Endothelial cell of umbilical vein (primary cell): ENCODE data around the gene CST9L. TPM values are rescaled to one million over a fixed set of nuclear protein-coding genes. Genes with fewer than 3 reads are reported as not detected.

Source experiments
- BruUV-seq: library from RNA; stranded (reverse); fragments of 400-500 nt; replicated peaks from 2 replicates; lab custom pipeline; 2021; lab: Mats Ljungman, UMichigan
- CTCF ChIA-PET: fragments of 300-600, 350-600 bp; sonication (Branson Sonifier 250); formaldehyde crosslinking; loops from one replicate; lab custom pipeline; 2021; ENCODE audit warnings: antibody characterized with exemption, inconsistent platforms; lab: Charles Lee
- POLR2A ChIA-PET: fragments of 300-600, 350-600 bp; sonication (Branson Sonifier 250); formaldehyde crosslinking; loops from one replicate; lab custom pipeline; 2021; ENCODE audit warnings: antibody characterized with exemption, inconsistent platforms; lab: Charles Lee
- DNase-seq: peaks from one replicate; pipeline ENCODE4 v3.0.0-alpha.2; 2011; ENCODE audit warnings: low read depth, low spot score
- FAIRE-seq: peaks from 2 replicates; lab custom pipeline; 2011; peaks lifted over from hg19 to GRCh38; lab: Jason Lieb, UNC
- H2AFZ ChIP-seq: 2 replicates; pipeline ENCODE4 v1.6.0; 2012; ENCODE audit warnings: low read depth, low read length, control low read depth, inconsistent platforms
- H3K27ac ChIP-seq: 2 replicates; pipeline ENCODE4 v1.5.1; 2011; ENCODE audit warnings: low read depth, mild to moderate bottlenecking, control low read depth, low read length, moderate library complexity; ENCODE audit not compliant: insufficient read depth
- H3K27me3 ChIP-seq, 2 experiments: 2 replicates each; pipeline versions ENCODE4 v1.6.0 to v1.6.1; 2011; ENCODE audit warnings: low read length in 2 of 2, mixed read lengths in 1 of 2; ENCODE audit not compliant: control insufficient read depth in 2 of 2, insufficient read depth in 2 of 2
- H3K36me3 ChIP-seq, 2 experiments: 2 replicates in 1 of 2; 3 replicates in 1 of 2; pipeline ENCODE4 v1.5.1; 2011; ENCODE audit warnings: low read length in 2 of 2, mild to moderate bottlenecking in 1 of 2, moderate library complexity in 1 of 2; ENCODE audit not compliant: control insufficient read depth in 2 of 2, insufficient read depth in 2 of 2; ENCODE audit errors: extremely low read depth in 1 of 2
- H3K4me1 ChIP-seq: 3 replicates; pipeline ENCODE4 v1.5.1; 2011; ENCODE audit warnings: mild to moderate bottlenecking, low read length; ENCODE audit not compliant: control insufficient read depth, insufficient read depth; ENCODE audit errors: extremely low read depth
- H3K4me2 ChIP-seq: 2 replicates; pipeline ENCODE4 v1.6.1; 2011; ENCODE audit warnings: low read length, control low read depth, mixed read lengths; ENCODE audit not compliant: insufficient read depth
- H3K4me3 ChIP-seq, 3 experiments: fragments of 200-600 bp in 1 of 3; sonication (generic), shearing (Covaris generic) in 1 of 3; replicated peaks in 1 of 3; 2 replicates each; pipeline ENCODE4 v1.5.1; 2011 to 2016; ENCODE audit warnings: control low read depth in 3 of 3, low read length in 3 of 3, mild to moderate bottlenecking in 2 of 3, inconsistent platforms in 1 of 3, low read depth in 1 of 3, moderate library complexity in 1 of 3; ENCODE audit not compliant: insufficient read depth in 1 of 3
- H3K79me2 ChIP-seq: 2 replicates; pipeline ENCODE4 v1.6.0; 2012; ENCODE audit warnings: low read length, inconsistent platforms; ENCODE audit not compliant: control insufficient read depth, insufficient read depth
- H3K9ac ChIP-seq: replicated peaks from 2 replicates; pipeline ENCODE3; 2011; ENCODE audit warnings: low read length, control low read depth; ENCODE audit not compliant: insufficient read depth; ENCODE audit errors: extremely low read depth
- H3K9me1 ChIP-seq: replicated peaks from 3 replicates; pipeline ENCODE4 v1.6.0; 2011; ENCODE audit warnings: mild to moderate bottlenecking, low read length; ENCODE audit not compliant: control insufficient read depth, insufficient read depth; ENCODE audit errors: extremely low read depth
- H3K9me3 ChIP-seq: replicated peaks from 2 replicates; pipeline ENCODE4 v1.5.1; 2012; ENCODE audit warnings: low read length, inconsistent platforms; ENCODE audit not compliant: control insufficient read depth, insufficient read depth
- H4K20me1 ChIP-seq: replicated peaks from 2 replicates; pipeline ENCODE3; 2011; ENCODE audit warnings: mild to moderate bottlenecking, low read length; ENCODE audit not compliant: control insufficient read depth, insufficient read depth; ENCODE audit errors: extremely low read depth
- EZH2 ChIP-seq: IDR thresholded peaks from 2 replicates; pipeline ENCODE4 v1.6.1; 2012; ENCODE audit warnings: borderline replicate concordance, low read depth, mild to moderate bottlenecking, moderate library complexity, low read length, inconsistent platforms; ENCODE audit not compliant: severe bottlenecking
- FOS ChIP-seq: IDR thresholded peaks from 2 replicates; pipeline ENCODE4 v1.6.1; 2011; ENCODE audit warnings: mild to moderate bottlenecking, low read length, moderate library complexity, borderline replicate concordance; ENCODE audit not compliant: insufficient read depth
- GATA2 ChIP-seq: IDR thresholded peaks from 2 replicates; pipeline ENCODE4 v1.7.0; 2011; ENCODE audit warnings: low read depth, mild to moderate bottlenecking, moderate library complexity, mixed read lengths, low read length; ENCODE audit not compliant: insufficient read length, insufficient read depth
- JUN ChIP-seq: IDR thresholded peaks from 2 replicates; pipeline ENCODE4 v1.6.1; 2011; ENCODE audit warnings: borderline replicate concordance, low read depth; ENCODE audit not compliant: insufficient read length, insufficient read depth
- MYC ChIP-seq: IDR thresholded peaks from one replicate; pipeline ENCODE4 v1.6.1; 2011; ENCODE audit warnings: mild to moderate bottlenecking, low read depth, low read length
- POLR2A ChIP-seq: IDR thresholded peaks from 2 replicates; pipeline ENCODE4 v1.6.1; 2012; ENCODE audit warnings: low read depth, mild to moderate bottlenecking, control low read depth, low read length
- POLR2AphosphoS5 ChIP-seq: IDR thresholded peaks from 2 replicates; pipeline ENCODE4 v1.6.1; 2012; ENCODE audit warnings: low read depth, mild to moderate bottlenecking, control low read depth, low read length, moderate library complexity; ENCODE audit not compliant: insufficient read depth
- dilution Hi-C: fragments of 300-500 bp; cut with MboI; formaldehyde crosslinking; loops from one replicate; pipeline ENCODE4 v1.15.0; 2019; ENCODE audit warnings: low sequenced_read_pairs; ENCODE audit not compliant: extremely low pct_ligation_motif_present
- intact Hi-C: fragments of 100-400 bp; cut with micrococcal nuclease; formaldehyde crosslinking; loops from one replicate; pipeline ENCODE4 v1.10.0; 2022
- polyA plus RNA-seq, 4 experiments: library from polyadenylated mRNA; depleted of rRNA in 3 of 4; stranded (reverse) in 3 of 4; unstranded in 1 of 4; fragments of >200 nt; gene quantifications; 2 replicates each; pipeline versions ENCODE4 v1.2.1 to v1.2.3, GENCODE V29; 2011 to 2012; ENCODE audit warnings: missing spikeins in 1 of 4
- total RNA-seq: library from RNA; stranded (reverse); gene quantifications from 2 replicates; pipeline ENCODE4 v1.2.3, GENCODE V29; 2021
- TF ChIP-seq, protein P1 (sequence below), 2 donors: IDR thresholded peaks; 1 replicate in 1 of 2; 2 replicates in 1 of 2; pipeline ENCODE4 v1.5.1; 2011; ENCODE audit warnings: low read length in 2 of 2, mild to moderate bottlenecking in 2 of 2, moderate library complexity in 2 of 2, control low read depth in 1 of 2, inconsistent platforms in 1 of 2, low read depth in 1 of 2; ENCODE audit not compliant: insufficient read depth in 1 of 2; ENCODE audit errors: extremely low read depth in 1 of 2
- TF ChIP-seq, protein P2 (sequence below): IDR thresholded peaks from 2 replicates; pipeline ENCODE4 v1.6.1; 2011; ENCODE audit not compliant: insufficient read depth, insufficient read length

CST9L gene
- total and polyA plus RNA-seq, 2 donors (not counting 3 experiments of a cell fraction or from before 2014, with no cell fraction given) = not detected

DNA sequence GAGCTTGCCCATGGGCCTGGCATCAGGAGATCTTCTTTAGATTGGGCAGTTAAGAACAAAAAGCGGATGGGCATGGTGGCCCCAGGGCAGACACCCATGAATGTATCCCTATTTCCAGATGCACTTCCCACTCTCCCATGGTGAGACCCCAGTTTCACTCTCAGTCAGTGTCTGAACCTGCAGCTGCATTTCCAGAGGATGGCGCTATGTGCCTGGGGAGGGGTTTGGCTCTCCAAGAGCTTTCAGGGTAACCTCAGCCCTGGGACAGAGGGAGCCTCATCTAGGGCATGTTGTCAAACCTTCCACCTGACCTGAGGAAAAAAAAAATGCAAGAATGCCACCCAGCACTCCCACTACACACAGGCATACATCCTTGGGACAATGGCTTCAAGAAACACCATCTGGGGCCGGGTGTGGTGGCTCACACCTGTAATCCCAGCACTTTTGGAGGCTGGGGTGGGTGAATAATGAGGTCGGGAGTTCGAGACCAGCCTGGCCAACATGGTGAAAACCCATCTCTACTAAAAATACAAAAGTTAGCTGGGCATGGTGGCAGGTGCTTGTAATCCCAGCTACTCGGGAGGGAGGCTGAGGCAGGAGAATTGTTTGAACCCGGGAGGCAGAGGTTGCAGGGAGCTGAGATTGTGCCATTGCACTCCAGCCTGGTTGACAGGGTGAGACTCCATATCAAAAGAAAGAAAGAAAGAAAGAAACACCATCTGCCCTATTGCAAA is 1.9 kb downstream of the CST9L start:
- Histone ChIP-seq H2AFZ (no peak overlapping the region), H3K79me2 (no peaks in the 10 kb centered on the region), H3K9me1 (no peaks in the 10 kb centered on the region), H4K20me1 (no peaks in the 10 kb centered on the region), H3K9me3 (no peaks in the 10 kb centered on the region), H3K27ac (no peak overlapping the region), H3K27me3 (no peaks in the 10 kb centered on the region), H3K9ac (no peak overlapping the region), H3K4me2 (no peak overlapping the region), H3K4me1 (no peaks in the 10 kb centered on the region), H3K36me3 (no peaks in the 10 kb centered on the region), H3K4me3 (no peak overlapping the region)
- dilution Hi-C loops (no loop called here), intact Hi-C loops (no loop called here)
- no peak for FAIRE-seq
- ChIA-PET POLR2A (no interaction called here), CTCF (interaction anchor here (1.0 kb wide), 1 partner anchor 13 kb away, joined by 3 read pairs; no protein-coding TSS in a partner anchor)
- TF ChIP-seq FOS (no peak), POLR2AphosphoS5 (no peak), GATA2 (no peak)
- no peak for DNase-seq
- no TSS peak for BruUV-seq

- intact Hi-C loops (no loop called here), dilution Hi-C loops (no loop called here)
- H4K20me1 ChIP-seq = no peaks in the 10 kb centered on the region
- TF ChIP-seq POLR2AphosphoS5 = no peak
- no peak for TF ChIP-seq FOS
- TF ChIP-seq, protein P1, sequence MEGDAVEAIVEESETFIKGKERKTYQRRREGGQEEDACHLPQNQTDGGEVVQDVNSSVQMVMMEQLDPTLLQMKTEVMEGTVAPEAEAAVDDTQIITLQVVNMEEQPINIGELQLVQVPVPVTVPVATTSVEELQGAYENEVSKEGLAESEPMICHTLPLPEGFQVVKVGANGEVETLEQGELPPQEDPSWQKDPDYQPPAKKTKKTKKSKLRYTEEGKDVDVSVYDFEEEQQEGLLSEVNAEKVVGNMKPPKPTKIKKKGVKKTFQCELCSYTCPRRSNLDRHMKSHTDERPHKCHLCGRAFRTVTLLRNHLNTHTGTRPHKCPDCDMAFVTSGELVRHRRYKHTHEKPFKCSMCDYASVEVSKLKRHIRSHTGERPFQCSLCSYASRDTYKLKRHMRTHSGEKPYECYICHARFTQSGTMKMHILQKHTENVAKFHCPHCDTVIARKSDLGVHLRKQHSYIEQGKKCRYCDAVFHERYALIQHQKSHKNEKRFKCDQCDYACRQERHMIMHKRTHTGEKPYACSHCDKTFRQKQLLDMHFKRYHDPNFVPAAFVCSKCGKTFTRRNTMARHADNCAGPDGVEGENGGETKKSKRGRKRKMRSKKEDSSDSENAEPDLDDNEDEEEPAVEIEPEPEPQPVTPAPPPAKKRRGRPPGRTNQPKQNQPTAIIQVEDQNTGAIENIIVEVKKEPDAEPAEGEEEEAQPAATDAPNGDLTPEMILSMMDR (IDR thresholded peaks at IDR 0.05; ENCODE audit: extremely low read depth in 1 of 2, insufficient read depth in 1 of 2, low read depth in 1 of 2, low read length in 2 of 2) = no peak
- TF ChIP-seq GATA2 = no peak
- TF ChIP-seq JUN = no peak
- TF ChIP-seq POLR2A = no peak
- no peak for TF ChIP-seq EZH2
- TF ChIP-seq, protein P2, sequence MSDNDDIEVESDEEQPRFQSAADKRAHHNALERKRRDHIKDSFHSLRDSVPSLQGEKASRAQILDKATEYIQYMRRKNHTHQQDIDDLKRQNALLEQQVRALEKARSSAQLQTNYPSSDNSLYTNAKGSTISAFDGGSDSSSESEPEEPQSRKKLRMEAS = no peak
- no peak for TF ChIP-seq MYC
- no peaks in the 10 kb centered on the region for H3K79me2 ChIP-seq
- FAIRE-seq (no peak), DNase-seq (no peak)
- H3K9me3 ChIP-seq = no peaks in the 10 kb centered on the region
- H3K27ac ChIP-seq = no peak overlapping the region
- H3K36me3 ChIP-seq = no peaks in the 10 kb centered on the region
- H2AFZ ChIP-seq = no peak overlapping the region
- H3K9me1 ChIP-seq = no peaks in the 10 kb centered on the region
- no peaks in the 10 kb centered on the region for H3K4me1 ChIP-seq
- no TSS peak for BruUV-seq
- no peaks in the 10 kb centered on the region for H3K27me3 ChIP-seq
- no peak overlapping the region for H3K4me2 ChIP-seq
- POLR2A ChIA-PET = no interaction called here
- H3K9ac ChIP-seq = no peak overlapping the region
- no peak overlapping the region for H3K4me3 ChIP-seq
- CTCF ChIA-PET = interaction anchor here (1.0 kb wide), 1 partner anchor 12 kb away, joined by 3 read pairs; no protein-coding TSS in a partner anchor
Observed at GRCh38 chr20:23565503-23566045, 2.7 kb downstream of the CST9L start.
